ENCODE data around the gene TMC8.

TMC8 gene

DNA sequence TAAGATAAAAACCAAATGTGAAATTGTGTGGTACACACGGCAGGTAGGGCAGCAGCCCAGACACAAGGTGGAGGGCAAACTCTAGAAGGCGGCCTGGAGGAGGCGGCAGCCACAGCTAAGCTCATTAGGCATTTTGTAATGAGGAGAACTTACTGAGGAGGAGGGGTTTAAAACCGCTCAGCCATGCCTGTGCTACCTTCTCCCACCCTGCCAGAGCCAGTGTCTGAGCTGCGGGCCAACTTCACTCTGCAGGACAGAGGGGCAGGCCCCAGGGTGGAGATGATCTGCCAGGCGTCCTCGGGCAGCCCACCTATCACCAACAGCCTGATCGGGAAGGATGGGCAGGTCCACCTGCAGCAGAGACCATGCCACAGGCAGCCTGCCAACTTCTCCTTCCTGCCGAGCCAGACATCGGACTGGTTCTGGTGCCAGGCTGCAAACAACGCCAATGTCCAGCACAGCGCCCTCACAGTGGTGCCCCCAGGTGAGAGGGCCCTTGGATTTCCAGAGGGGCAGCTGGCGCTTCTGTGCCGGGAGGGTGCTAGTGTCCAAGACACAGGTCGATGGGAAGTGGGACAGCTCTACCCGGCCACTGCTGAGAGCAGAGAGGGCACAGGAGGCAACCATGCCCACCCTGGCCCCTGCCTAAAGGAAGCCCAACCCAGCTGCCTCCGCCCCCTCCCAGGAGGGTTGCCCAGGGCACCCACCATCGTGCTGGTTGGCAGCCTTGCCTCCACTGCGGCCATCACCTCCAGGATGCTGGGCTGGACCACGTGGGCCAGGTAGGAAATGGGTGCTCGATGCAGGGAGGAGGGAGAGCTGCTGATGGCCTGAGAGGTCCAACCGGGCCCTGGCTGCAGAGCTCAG lies 33.5 kb downstream of the TMC8 start:
- Histone ChIP-seq H3K79me2 (ENCODE audit: insufficient read depth, low read length) (no peaks in the 10 kb centered on the region), H2AFZ (ENCODE audit: low read length) (no peak overlapping the region), H3F3A (ENCODE audit: low read depth) (no peaks in the 10 kb centered on the region), H3K36me3 (ENCODE audit: insufficient read depth, low read length) (no peaks in the 10 kb centered on the region), H3K9ac (ENCODE audit: low read depth, low read length, poor library complexity, severe bottlenecking) (no peak overlapping the region), H3K4me3 (ENCODE audit: low read length, poor library complexity, severe bottlenecking) (no peak overlapping the region), H3K4me1 (ENCODE audit: insufficient read depth, low read length, poor library complexity, severe bottlenecking) (peaks cover 6% of the 10 kb centered on the region), H4K20me1 (ENCODE audit: insufficient read depth, low read length, poor library complexity, severe bottlenecking) (peaks cover 4% of the 10 kb centered on the region), H3K9me3 (ENCODE audit: insufficient read depth, low read depth, low read length) (no peaks in the 10 kb centered on the region), H3K27me3 (ENCODE audit: insufficient read depth, low read length, poor library complexity, severe bottlenecking) (no peaks in the 10 kb centered on the region), H3K4me2 (ENCODE audit: low read depth, low read length, poor library complexity, severe bottlenecking) (no peak overlapping the region), H3K9me2 (replicated peaks; ENCODE audit: low read depth, low read length) (no peaks in the 10 kb centered on the region)
- TF ChIP-seq EZH2phosphoT487 (IDR thresholded peaks at IDR 0.05; ENCODE audit: borderline replicate concordance): no peak
- TF ChIP-seq, protein P1, sequence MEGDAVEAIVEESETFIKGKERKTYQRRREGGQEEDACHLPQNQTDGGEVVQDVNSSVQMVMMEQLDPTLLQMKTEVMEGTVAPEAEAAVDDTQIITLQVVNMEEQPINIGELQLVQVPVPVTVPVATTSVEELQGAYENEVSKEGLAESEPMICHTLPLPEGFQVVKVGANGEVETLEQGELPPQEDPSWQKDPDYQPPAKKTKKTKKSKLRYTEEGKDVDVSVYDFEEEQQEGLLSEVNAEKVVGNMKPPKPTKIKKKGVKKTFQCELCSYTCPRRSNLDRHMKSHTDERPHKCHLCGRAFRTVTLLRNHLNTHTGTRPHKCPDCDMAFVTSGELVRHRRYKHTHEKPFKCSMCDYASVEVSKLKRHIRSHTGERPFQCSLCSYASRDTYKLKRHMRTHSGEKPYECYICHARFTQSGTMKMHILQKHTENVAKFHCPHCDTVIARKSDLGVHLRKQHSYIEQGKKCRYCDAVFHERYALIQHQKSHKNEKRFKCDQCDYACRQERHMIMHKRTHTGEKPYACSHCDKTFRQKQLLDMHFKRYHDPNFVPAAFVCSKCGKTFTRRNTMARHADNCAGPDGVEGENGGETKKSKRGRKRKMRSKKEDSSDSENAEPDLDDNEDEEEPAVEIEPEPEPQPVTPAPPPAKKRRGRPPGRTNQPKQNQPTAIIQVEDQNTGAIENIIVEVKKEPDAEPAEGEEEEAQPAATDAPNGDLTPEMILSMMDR (conservative IDR thresholded peaks at IDR 0.05; ENCODE audit: low read length): no peak

DNA sequence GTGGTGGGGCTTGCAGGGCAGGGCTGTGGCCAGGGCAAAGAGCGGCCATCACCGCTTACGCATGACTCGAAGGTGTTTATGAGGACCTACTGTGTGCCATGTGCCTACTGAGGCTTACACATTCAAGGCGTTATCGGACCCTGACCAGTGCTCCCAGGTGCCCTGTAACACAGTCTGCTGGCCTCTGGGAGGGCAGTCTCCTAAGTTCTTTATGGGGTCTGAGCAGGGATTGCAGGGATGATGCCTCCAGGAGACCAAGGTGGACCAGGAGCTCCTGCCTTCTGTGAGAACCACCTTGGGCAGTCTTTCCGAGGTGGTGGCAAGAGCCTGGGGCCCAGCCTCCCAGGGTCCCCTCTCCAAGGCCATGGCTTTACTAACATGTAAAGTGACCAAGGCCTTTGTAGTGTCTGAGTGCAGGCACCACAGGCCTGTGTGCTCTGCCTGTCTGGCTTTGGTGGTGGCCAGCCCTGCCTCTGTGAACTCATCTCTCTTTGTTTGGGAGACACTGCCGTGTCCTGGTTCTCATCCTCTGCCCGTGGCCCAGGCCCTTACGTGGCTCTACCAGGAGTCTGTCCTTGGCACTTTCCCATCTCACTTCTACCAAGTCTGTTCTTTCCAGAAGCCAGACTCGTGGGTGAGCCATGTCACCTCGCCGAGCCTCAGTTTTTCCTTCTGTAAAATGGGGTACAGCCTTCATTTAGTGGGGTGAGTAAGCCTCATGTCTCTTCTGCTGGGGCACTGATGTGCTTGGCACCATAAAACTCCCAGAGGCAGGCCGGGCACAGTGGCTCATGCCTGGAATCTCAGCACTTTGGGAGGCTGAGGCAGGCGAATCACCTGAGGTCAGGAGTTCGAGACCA lies 34.4 kb downstream of the TMC8 start:
- H3K4me3 ChIP-seq (ENCODE audit: low read length, poor library complexity, severe bottlenecking): no peak overlapping the region
- no peaks in the 10 kb centered on the region for H3K36me3 ChIP-seq (ENCODE audit: insufficient read depth, low read length)
- no peaks in the 10 kb centered on the region for H3F3A ChIP-seq (ENCODE audit: low read depth)
- H3K4me1 ChIP-seq (ENCODE audit: insufficient read depth, low read length, poor library complexity, severe bottlenecking): peaks cover 13% of the 10 kb centered on the region
- no peak overlapping the region for H3K4me2 ChIP-seq (ENCODE audit: low read depth, low read length, poor library complexity, severe bottlenecking)
- no peak overlapping the region for H2AFZ ChIP-seq (ENCODE audit: low read length)
- peaks cover 12% of the 10 kb centered on the region for H4K20me1 ChIP-seq (ENCODE audit: insufficient read depth, low read length, poor library complexity, severe bottlenecking)
- no peaks in the 10 kb centered on the region; the same call in 1 of the 2 replicates for H3K79me2 ChIP-seq (ENCODE audit: insufficient read depth, low read length)
- H3K9me2 ChIP-seq (replicated peaks; ENCODE audit: low read depth, low read length): no peaks in the 10 kb centered on the region
- no peaks in the 10 kb centered on the region for H3K27me3 ChIP-seq (ENCODE audit: insufficient read depth, low read length, poor library complexity, severe bottlenecking)
- H3K9ac ChIP-seq (ENCODE audit: low read depth, low read length, poor library complexity, severe bottlenecking): no peak overlapping the region
- H3K9me3 ChIP-seq (ENCODE audit: insufficient read depth, low read depth, low read length): no peaks in the 10 kb centered on the region
- no peak for TF ChIP-seq EZH2phosphoT487 (IDR thresholded peaks at IDR 0.05; ENCODE audit: borderline replicate concordance)
- TF ChIP-seq, protein P1 (conservative IDR thresholded peaks at IDR 0.05; ENCODE audit: low read length): no peak

DNA sequence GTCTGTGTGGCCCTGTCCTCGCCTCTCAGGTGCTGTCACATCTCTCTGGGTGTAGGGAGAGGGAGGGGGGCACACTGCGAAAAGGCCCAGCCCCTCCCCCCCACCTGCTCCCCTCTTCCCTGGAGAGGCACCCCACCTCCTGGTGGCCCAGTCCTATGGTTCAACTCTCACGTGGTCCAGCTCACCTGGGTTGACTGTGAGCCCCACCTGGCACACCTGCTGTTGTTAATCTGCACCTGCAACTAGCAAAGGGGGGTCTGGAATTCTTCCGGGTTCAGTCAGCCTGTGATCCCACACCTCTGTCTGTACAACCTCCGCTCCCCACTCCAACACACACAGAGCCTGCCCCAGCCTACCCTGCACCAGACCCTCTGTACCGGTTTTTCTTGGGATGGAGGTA lies 35.8 kb downstream of the TMC8 start:
- Histone ChIP-seq H3K4me1 (ENCODE audit: insufficient read depth, low read length, poor library complexity, severe bottlenecking) (peaks cover 15% of the 10 kb centered on the region), H3K4me2 (ENCODE audit: low read depth, low read length, poor library complexity, severe bottlenecking) (no peak overlapping the region), H3K27me3 (ENCODE audit: insufficient read depth, low read length, poor library complexity, severe bottlenecking) (no peaks in the 10 kb centered on the region), H4K20me1 (ENCODE audit: insufficient read depth, low read length, poor library complexity, severe bottlenecking) (peaks cover 15% of the 10 kb centered on the region), H2AFZ (ENCODE audit: low read length) (no peak overlapping the region), H3K36me3 (ENCODE audit: insufficient read depth, low read length) (no peaks in the 10 kb centered on the region), H3K79me2 (ENCODE audit: insufficient read depth, low read length) (no peaks in the 10 kb centered on the region; the same call in 1 of the 2 replicates), H3K9me2 (replicated peaks; ENCODE audit: low read depth, low read length) (no peaks in the 10 kb centered on the region), H3K4me3 (ENCODE audit: low read length, poor library complexity, severe bottlenecking) (no peak overlapping the region), H3K9me3 (ENCODE audit: insufficient read depth, low read depth, low read length) (no peaks in the 10 kb centered on the region), H3K9ac (ENCODE audit: low read depth, low read length, poor library complexity, severe bottlenecking) (no peak overlapping the region), H3F3A (ENCODE audit: low read depth) (no peaks in the 10 kb centered on the region)
- TF ChIP-seq, protein P1 (conservative IDR thresholded peaks at IDR 0.05; ENCODE audit: low read length): no peak
- TF ChIP-seq EZH2phosphoT487 (IDR thresholded peaks at IDR 0.05; ENCODE audit: borderline replicate concordance): no peak

All from Loucy (cell line).